NCI-H187 (cell line): ENCODE measurements around the gene FOXP1.
"Not testable (repeated sequence)": the region's sequence is repeated elsewhere in the genome, so short reads cannot be mapped to it uniquely, and the experiment has no call there.

Experiments used
- DNase-seq, 2 experiments: peaks; one replicate each; lab custom pipeline; 2025; lab: John Stamatoyannopoulos, UW

FOXP1 gene

GRCh38 chr3:70975981-70976380 is 607.5 kb downstream of the FOXP1 start:
- DNase-seq: not testable (repeated sequence)

- DNase-seq: no peak
Measured at GRCh38 chr3:70974747-70975146, 608.8 kb downstream of the FOXP1 start.

GRCh38 chr3:70973558-70973957 is 610.0 kb downstream of the FOXP1 start:
- no peak for DNase-seq

DNA sequence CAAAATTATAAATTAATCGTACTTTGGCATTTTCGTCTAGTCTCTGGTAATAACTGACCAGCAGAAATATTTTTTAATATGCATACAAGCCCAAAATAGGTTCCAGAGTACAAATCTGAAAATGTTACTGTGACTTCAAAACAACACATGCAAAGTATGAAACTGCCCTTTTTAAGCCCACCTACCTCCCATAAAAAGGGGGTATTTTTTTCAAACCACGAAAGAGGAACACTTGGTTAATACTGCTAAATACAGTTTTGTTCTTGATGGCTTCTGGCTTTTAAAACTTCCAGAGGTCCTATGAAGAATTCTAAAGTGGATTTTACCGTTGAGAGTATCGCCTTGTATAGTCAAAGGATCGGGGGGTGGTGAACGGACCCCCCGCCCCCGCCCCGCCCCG is 610.7 kb downstream of the FOXP1 start:
- no peak for DNase-seq

GRCh38 chr3:70970952-70971351 is 612.6 kb downstream of the FOXP1 start:
- DNase-seq: no peak

DNA sequence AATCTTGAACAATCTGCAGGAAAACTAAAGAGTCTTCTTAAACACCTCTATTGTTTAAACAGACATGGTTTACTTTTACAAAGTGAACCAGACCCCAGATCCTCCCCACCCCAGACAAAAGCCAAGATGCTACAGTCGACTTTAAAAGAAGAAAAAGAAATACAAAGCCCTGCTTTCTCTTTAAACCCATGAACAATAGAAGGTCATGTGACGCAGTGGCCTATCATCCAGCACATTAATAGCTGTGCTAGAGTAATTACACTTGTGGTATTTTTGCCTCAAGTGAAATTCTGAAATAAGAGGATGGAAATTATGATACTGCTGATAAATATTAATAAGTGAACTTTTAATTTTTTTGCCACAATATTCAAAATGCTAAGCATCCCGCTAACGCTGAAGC is 613.4 kb downstream of the FOXP1 start:
- no peak for DNase-seq

GRCh38 chr3:70963431-70964275 is 619.9 kb downstream of the FOXP1 start:
- DNase-seq: no peak

- no peak for DNase-seq
Measured at GRCh38 chr3:70959506-70960291, 623.8 kb downstream of the FOXP1 start.

DNA sequence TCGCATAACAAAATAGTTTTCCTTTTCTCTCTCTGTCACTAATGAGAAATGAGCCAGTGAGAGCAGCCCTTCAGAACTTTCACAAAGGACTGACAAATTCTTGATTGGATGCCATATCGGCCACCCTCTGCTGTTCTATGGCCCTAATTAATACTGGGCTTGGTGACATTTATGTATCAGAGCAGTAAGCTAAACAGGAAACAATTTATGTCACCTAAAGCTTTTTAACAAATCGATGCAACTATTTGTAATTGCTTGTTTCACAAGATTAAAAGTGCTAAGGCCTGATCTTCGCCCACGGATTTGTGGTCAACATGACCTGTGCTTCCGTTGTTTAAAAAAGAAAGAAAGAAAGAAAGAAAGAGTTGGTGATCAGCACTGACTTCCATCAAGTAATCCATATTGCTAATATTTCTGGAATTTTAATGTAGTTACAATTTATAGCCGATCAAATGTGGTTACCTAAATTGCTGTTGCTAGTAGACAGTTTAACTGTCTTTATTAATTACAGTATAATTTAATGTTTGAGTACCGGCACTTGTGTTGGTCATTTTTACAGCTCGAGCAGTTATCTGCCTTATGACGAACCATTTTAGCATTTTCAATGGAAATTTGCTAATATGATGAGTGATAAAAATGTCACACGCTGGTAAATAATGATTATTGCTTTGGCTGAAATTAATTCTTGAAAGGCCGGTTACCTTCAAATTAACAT is 631.3 kb downstream of the FOXP1 start:
- DNase-seq: no peak

DNA sequence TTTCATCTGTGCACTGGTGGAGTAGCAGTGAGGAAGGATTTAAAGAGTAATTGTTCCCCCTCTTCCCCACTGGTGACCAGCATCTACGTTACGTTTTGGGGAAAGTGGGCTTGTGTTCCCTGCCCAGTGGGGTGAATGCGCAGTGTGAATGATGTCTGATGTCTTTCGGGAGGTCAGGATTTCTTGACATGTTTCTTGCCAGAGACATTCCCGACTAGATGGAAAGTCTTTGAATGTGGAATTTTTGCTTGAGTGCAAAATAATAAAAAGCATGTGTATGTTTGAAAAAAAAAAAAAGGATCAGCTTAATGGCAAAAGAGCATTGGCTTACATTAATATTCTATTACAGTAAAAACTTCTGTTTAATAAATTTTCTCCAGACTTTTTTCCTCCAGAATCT is 632.2 kb downstream of the FOXP1 start:
- no peak for DNase-seq

GRCh38 chr3:70947579-70947978 is 635.9 kb downstream of the FOXP1 start:
- DNase-seq: no peak

DNA sequence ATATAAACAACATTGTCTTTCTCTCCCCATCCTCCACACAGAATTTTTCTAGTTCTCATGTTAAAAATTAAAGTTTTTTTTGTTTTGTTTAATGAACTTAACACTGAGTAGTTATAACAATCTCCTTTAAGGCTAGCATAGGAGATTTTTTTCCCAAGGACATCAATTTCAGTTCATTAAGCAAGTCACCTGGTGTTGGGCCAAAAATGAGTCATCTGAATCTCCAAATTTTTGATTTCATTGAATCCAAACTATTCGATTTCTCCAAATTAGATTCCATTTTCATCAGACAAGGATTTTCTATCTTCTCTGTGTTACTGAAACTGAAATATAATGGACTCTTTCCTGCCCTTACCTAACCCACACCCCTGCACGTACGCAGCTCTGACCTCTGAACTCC is 639.6 kb downstream of the FOXP1 start:
- DNase-seq: no peak

DNA sequence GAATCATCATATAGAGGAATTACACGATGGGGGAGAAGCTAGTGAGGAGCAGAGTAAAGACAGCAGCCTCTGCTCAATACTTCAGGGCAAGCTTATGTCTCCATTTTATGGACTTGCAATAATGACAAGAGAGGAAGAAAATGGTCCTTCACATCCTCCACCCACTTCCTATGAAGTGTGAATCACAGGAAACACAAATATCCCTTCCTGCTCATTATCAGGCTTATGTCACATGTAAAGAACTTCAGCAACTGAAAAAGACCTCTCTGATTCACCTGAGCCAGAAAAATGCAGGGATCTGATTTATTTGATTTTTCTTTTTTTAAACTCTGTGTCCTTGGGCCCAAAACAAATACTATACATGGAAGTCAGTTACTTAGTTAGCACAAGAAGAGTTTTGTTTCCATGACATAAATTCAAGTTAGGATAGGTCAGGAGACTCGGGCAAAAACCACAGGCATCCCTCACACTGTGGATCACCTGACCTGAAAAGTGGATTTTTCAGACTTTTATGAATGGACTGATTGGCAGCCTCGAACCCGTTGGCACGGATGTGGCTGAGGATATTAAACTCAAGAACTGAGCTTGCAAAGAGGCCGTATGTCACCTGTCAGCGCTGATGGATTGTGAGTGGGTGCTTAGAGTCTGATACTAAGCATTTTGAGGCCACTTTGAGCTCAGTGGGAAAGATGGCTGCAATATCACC is 650.3 kb downstream of the FOXP1 start:
- no peak for DNase-seq

DNA sequence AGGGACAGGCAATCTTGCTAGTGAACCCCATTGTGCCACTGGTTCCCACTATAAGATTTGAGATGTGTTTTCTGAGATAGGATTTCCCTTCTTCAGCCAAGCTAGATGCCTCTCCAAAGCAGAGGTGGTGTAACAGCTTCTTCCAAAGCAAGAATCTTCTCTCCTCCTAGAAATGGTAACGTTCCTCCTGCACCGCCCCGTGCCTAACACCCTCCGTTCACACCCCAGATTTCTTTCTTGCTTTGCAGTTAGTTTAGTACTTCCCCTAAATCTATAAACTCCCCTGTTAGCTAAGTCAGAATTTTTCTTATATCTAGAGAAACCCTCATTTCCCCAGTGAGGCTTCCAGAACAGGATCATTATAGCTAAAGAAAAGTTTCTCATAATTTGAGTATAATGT is 653.5 kb downstream of the FOXP1 start:
- no peak for DNase-seq

- no peak for DNase-seq
Measured at GRCh38 chr3:70927239-70927638, 656.3 kb downstream of the FOXP1 start.

DNA sequence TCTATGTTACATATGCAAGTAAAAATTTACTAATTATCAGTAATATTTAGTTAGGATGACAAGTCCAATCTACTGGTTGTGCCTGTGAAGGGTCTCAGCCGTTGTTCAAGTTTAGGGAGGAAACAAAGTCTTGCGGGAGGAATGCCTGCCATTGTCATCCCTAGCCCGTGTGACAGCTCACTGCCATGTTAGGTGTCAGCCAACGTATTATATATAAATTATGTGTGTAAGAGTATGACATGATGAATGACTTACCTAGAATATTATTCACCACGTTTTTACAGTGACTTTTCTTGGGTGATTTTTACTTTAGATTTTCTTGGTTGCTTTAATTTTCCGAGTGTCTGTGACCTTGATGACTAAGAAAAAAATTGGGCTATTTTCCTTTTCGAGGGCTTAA is 656.7 kb downstream of the FOXP1 start:
- no peak for DNase-seq

DNA sequence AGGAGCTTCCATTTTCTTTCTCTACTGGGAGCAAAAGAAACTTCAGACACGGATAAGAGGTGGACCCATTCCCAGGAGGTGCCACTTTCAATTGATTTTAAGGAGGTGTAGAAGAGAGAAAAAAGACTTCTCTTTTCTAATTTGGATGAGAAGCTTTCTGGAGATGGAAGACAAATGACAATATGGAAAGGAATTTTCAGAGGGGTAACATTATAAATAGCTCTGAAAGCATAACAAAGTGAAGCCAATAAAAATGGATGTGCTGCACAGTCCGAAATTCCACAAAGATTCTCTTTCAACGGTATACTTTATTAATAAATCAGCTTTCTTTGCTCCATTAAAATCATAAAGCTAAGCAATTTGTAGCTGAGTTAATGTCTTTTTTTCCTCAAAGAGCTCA is 663.9 kb downstream of the FOXP1 start:
- no peak for DNase-seq

- DNase-seq: no peak
Measured at GRCh38 chr3:70919091-70919490, 664.4 kb downstream of the FOXP1 start.

- no peak for DNase-seq
Measured at GRCh38 chr3:70916375-70917055, 667.0 kb downstream of the FOXP1 start.

- no peak for DNase-seq
Measured at GRCh38 chr3:70914862-70915261, 668.7 kb downstream of the FOXP1 start.

- no peak for DNase-seq
Measured at GRCh38 chr3:70911719-70912118, 671.8 kb downstream of the FOXP1 start.
